ENCODE data around the gene PTGR2.
A peak's percentile ranks its signal among the peaks of the same experiment; 100 is the strongest.
"Not testable (repeated sequence)": the region's sequence is repeated elsewhere in the genome, so short reads cannot be mapped to it uniquely, and the experiment has no call there.

Gene PTGR2

GRCh38 chr14:73851567-73852382, at the start of gene PTGR2:
Gene PTGR2 (plus strand): TSS chr14:73851831. CDS start chr14:73858863, 7,032 bp downstream.
- DNase-seq = peak; percentile 92

GRCh38 chr14:73802431-73803188, 49.0 kb upstream of the PTGR2 start:
- no peak for DNase-seq

GRCh38 chr14:73804636-73805035, 47.0 kb upstream of the PTGR2 start:
- DNase-seq = no peak

- no peak for DNase-seq
Measured at GRCh38 chr14:73807457-73807856, 44.2 kb upstream of the PTGR2 start.

GRCh38 chr14:73809391-73809790, 42.2 kb upstream of the PTGR2 start:
- DNase-seq = no peak

- DNase-seq = no peak
Measured at GRCh38 chr14:73810478-73811163, 41.0 kb upstream of the PTGR2 start.

- DNase-seq = no peak
Measured at GRCh38 chr14:73811164-73811503, 40.5 kb upstream of the PTGR2 start.

- no peak for DNase-seq
Measured at GRCh38 chr14:73814153-73814552, 37.5 kb upstream of the PTGR2 start.

GRCh38 chr14:73815849-73816248, 35.8 kb upstream of the PTGR2 start:
- no peak for DNase-seq

GRCh38 chr14:73816393-73816816, 35.2 kb upstream of the PTGR2 start:
- no peak for DNase-seq

- no peak for DNase-seq
Measured at GRCh38 chr14:73817020-73817655, 34.5 kb upstream of the PTGR2 start.

GRCh38 chr14:73818821-73819220, 32.8 kb upstream of the PTGR2 start:
- no peak for DNase-seq

- DNase-seq = no peak
Measured at GRCh38 chr14:73820631-73821030, 31.0 kb upstream of the PTGR2 start.

- DNase-seq = no peak
Measured at GRCh38 chr14:73823339-73823885, 28.2 kb upstream of the PTGR2 start.

GRCh38 chr14:73824127-73824526, 27.5 kb upstream of the PTGR2 start:
- no peak for DNase-seq

GRCh38 chr14:73824536-73824935, 27.1 kb upstream of the PTGR2 start:
- no peak for DNase-seq

- peak; percentile 88 for DNase-seq
Measured at GRCh38 chr14:73825551-73826188, 26.0 kb upstream of the PTGR2 start.

- DNase-seq = not testable (repeated sequence)
Measured at GRCh38 chr14:73827190-73827589, 24.4 kb upstream of the PTGR2 start.

GRCh38 chr14:73829071-73829470, 22.6 kb upstream of the PTGR2 start:
- DNase-seq = no peak

GRCh38 chr14:73829526-73830431, 21.9 kb upstream of the PTGR2 start:
- peak; percentile 27 for DNase-seq

- no peak for DNase-seq
Measured at GRCh38 chr14:73833034-73833433, 18.6 kb upstream of the PTGR2 start.

All from CD4-positive, alpha-beta T cell treated with Interleukin-17A for 4 hours (primary cell).